ENCODE data around the gene CTDSPL. TPM values are rescaled to one million over a fixed set of nuclear protein-coding genes. Genes with fewer than 3 reads are reported as not detected.

CTDSPL gene
- total and polyA plus RNA-seq, 2 donors from 2014 or later: 55.9 to 78.3 TPM

- peaks cover 0 to 25% (median 7%) of the 10 kb centered on the region in 3 donors for H3K4me1 ChIP-seq (ENCODE audit: control insufficient read depth in 2 of 3, insufficient read depth in 2 of 3, low read depth in 1 of 3, low read length in 3 of 3)
- peak in 2 of 5 donors; percentile 27 to 41 for DNase-seq
- H3K4me3 ChIP-seq (ENCODE audit: low read length in 3 of 3): no peak overlapping the region
- no peaks in the 10 kb centered on the region for H3K9me3 ChIP-seq (ENCODE audit: control insufficient read depth in 2 of 3, insufficient read depth in 1 of 3, low read length in 3 of 3)
- H3K27me3 ChIP-seq (ENCODE audit: control insufficient read depth, insufficient read depth, low read length): no peaks in the 10 kb centered on the region
- no peak for FAIRE-seq
- no peak overlapping the region for H3K27ac ChIP-seq (ENCODE audit: low read depth in 2 of 2, low read length in 2 of 2)
- H3K36me3 ChIP-seq (ENCODE audit: control insufficient read depth in 2 of 3, insufficient read depth in 3 of 3, low read length in 3 of 3): peaks cover 0 to 3% (median 3%) of the 10 kb centered on the region in 3 donors
- no peak overlapping the region for H3K9ac ChIP-seq (ENCODE audit: low read length in 3 of 3)
- TF ChIP-seq CTCF (IDR thresholded peaks at IDR 0.05; ENCODE audit: borderline replicate concordance, extremely low read depth, insufficient read depth): no peak
- intact Hi-C loops (cut with DNase I): no loop called here
Observed at GRCh38 chr3:37999836-38000235, 138.2 kb downstream of the CTDSPL start.

- Histone ChIP-seq H3K9ac (ENCODE audit: low read length in 3 of 3) (no peak overlapping the region), H3K27me3 (ENCODE audit: control insufficient read depth, insufficient read depth, low read length) (no peaks in the 10 kb centered on the region), H3K4me1 (ENCODE audit: control insufficient read depth in 2 of 3, insufficient read depth in 2 of 3, low read depth in 1 of 3, low read length in 3 of 3) (peaks cover 0 to 27% (median 7%) of the 10 kb centered on the region in 3 donors), H3K9me3 (ENCODE audit: control insufficient read depth in 2 of 3, insufficient read depth in 1 of 3, low read length in 3 of 3) (no peaks in the 10 kb centered on the region), H3K4me3 (ENCODE audit: low read length in 3 of 3) (no peak overlapping the region), H3K36me3 (ENCODE audit: control insufficient read depth in 2 of 3, insufficient read depth in 3 of 3, low read length in 3 of 3) (peaks cover 0 to 3% (median 3%) of the 10 kb centered on the region in 3 donors), H3K27ac (ENCODE audit: low read depth in 2 of 2, low read length in 2 of 2) (no peak overlapping the region)
- intact Hi-C loops (cut with DNase I): no loop called here
- peak in 2 of 5 donors; percentile 39 to 55 for DNase-seq
- TF ChIP-seq CTCF (IDR thresholded peaks at IDR 0.05; ENCODE audit: borderline replicate concordance, extremely low read depth, insufficient read depth): no peak
- no peak for FAIRE-seq
Observed at GRCh38 chr3:38000242-38000916, 138.7 kb downstream of the CTDSPL start.

- no peak for TF ChIP-seq CTCF (IDR thresholded peaks at IDR 0.05; ENCODE audit: borderline replicate concordance, extremely low read depth, insufficient read depth)
- no peaks in the 10 kb centered on the region for H3K9me3 ChIP-seq (ENCODE audit: control insufficient read depth in 2 of 3, insufficient read depth in 1 of 3, low read length in 3 of 3)
- FAIRE-seq: no peak
- intact Hi-C loops (cut with DNase I): no loop called here
- H3K4me1 ChIP-seq (ENCODE audit: control insufficient read depth in 2 of 3, insufficient read depth in 2 of 3, low read depth in 1 of 3, low read length in 3 of 3): peaks cover 0 to 27% (median 7%) of the 10 kb centered on the region in 3 donors
- DNase-seq: peak in 2 of 5 donors; percentile 45 to 60
- no peaks in the 10 kb centered on the region for H3K27me3 ChIP-seq (ENCODE audit: control insufficient read depth, insufficient read depth, low read length)
- no peak overlapping the region for H3K9ac ChIP-seq (ENCODE audit: low read length in 3 of 3)
- peaks cover 0 to 3% (median 3%) of the 10 kb centered on the region in 3 donors for H3K36me3 ChIP-seq (ENCODE audit: control insufficient read depth in 2 of 3, insufficient read depth in 3 of 3, low read length in 3 of 3)
- H3K27ac ChIP-seq (ENCODE audit: low read depth in 2 of 2, low read length in 2 of 2): no peak overlapping the region
- no peak overlapping the region for H3K4me3 ChIP-seq (ENCODE audit: low read length in 3 of 3)
Observed at GRCh38 chr3:38000965-38001455, 139.3 kb downstream of the CTDSPL start.

Measured in kidney (tissue), 14 donors.